ENCODE results near the gene SMNDC1.

SMNDC1 gene

DNA sequence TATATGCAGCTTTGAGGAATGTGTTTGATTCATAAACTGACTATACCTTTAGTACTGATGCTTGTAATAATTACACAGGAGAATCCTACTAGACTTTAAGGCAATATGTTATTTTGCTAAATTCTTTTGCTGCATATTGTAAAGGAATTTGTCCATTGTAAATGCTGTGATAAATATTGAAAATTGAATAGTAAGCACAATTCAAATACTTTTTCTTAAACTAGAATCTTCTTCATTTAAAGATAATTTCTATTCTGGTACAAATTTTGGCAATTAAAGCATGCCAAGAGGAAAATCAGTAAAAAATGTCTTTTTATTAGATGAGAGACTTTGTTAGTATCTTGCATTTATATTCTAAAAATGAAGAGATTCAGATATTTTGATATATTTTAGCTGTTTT is 45.4 kb downstream of the SMNDC1 start:
- Histone ChIP-seq H3K36me3 (ENCODE audit: insufficient read depth, low read length) (peaks cover 16% of the 10 kb centered on the region), H3K9ac (ENCODE audit: low read length) (no peak overlapping the region), H3K9me2 (ENCODE audit: low read depth, low read length) (no peaks in the 10 kb centered on the region), H3K27me3 (ENCODE audit: insufficient read depth, low read length) (no peaks in the 10 kb centered on the region), H3F3A (ENCODE audit: insufficient read depth, low read length) (no peaks in the 10 kb centered on the region), H3K9me3 (ENCODE audit: low read length) (no peaks in the 10 kb centered on the region), H2AFZ (ENCODE audit: low read length) (no peak overlapping the region), H4K20me1 (ENCODE audit: insufficient read depth, low read length) (no peaks in the 10 kb centered on the region), H3K4me3 (ENCODE audit: low read depth, low read length, poor library complexity, severe bottlenecking) (no peak overlapping the region), H3K4me1 (ENCODE audit: insufficient read depth, low read length, severe bottlenecking) (no peaks in the 10 kb centered on the region), H3K27ac (ENCODE audit: low read depth, low read length, poor library complexity, severe bottlenecking) (no peak overlapping the region), H3K4me2 (ENCODE audit: low read length) (no peak overlapping the region), H3K79me2 (ENCODE audit: insufficient read depth, low read length) (no peaks in the 10 kb centered on the region)
- TF ChIP-seq, protein P1, sequence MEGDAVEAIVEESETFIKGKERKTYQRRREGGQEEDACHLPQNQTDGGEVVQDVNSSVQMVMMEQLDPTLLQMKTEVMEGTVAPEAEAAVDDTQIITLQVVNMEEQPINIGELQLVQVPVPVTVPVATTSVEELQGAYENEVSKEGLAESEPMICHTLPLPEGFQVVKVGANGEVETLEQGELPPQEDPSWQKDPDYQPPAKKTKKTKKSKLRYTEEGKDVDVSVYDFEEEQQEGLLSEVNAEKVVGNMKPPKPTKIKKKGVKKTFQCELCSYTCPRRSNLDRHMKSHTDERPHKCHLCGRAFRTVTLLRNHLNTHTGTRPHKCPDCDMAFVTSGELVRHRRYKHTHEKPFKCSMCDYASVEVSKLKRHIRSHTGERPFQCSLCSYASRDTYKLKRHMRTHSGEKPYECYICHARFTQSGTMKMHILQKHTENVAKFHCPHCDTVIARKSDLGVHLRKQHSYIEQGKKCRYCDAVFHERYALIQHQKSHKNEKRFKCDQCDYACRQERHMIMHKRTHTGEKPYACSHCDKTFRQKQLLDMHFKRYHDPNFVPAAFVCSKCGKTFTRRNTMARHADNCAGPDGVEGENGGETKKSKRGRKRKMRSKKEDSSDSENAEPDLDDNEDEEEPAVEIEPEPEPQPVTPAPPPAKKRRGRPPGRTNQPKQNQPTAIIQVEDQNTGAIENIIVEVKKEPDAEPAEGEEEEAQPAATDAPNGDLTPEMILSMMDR (IDR thresholded peaks at IDR 0.05; ENCODE audit: low read length), result no peak
- TF ChIP-seq EZH2 (IDR thresholded peaks at IDR 0.05; ENCODE audit: borderline replicate concordance, low read length), result no peak

DNA sequence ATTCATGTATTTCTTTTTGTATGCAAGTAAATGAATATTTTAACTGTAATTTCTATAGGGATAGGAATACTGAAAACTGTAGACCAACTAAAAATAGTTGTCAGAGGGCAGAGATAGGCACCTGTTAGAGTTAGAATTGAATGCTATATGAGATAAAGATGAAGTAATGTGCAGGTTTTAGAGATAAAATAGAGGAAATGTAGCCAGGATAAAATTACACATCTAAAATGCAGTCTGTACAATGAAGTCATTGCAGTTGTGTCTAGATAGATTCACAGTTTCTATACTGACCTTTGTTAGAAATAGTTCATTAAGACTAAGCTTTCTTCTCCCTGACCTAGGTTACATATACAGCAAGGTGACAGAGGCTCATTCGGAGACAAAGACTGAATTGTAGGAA is 46.2 kb downstream of the SMNDC1 start:
- H3K4me2 ChIP-seq (ENCODE audit: low read length), result no peak overlapping the region
- peaks cover 22% of the 10 kb centered on the region for H3K36me3 ChIP-seq (ENCODE audit: insufficient read depth, low read length)
- H3K9me3 ChIP-seq (ENCODE audit: low read length), result no peaks in the 10 kb centered on the region
- no peak overlapping the region for H2AFZ ChIP-seq (ENCODE audit: low read length)
- H3K27me3 ChIP-seq (ENCODE audit: insufficient read depth, low read length), result no peaks in the 10 kb centered on the region
- H4K20me1 ChIP-seq (ENCODE audit: insufficient read depth, low read length), result no peaks in the 10 kb centered on the region
- no peaks in the 10 kb centered on the region for H3K79me2 ChIP-seq (ENCODE audit: insufficient read depth, low read length)
- TF ChIP-seq, protein P1 (IDR thresholded peaks at IDR 0.05; ENCODE audit: low read length), result no peak
- TF ChIP-seq EZH2 (IDR thresholded peaks at IDR 0.05; ENCODE audit: borderline replicate concordance, low read length), result no peak
- H3F3A ChIP-seq (ENCODE audit: insufficient read depth, low read length), result no peaks in the 10 kb centered on the region
- no peaks in the 10 kb centered on the region for H3K4me1 ChIP-seq (ENCODE audit: insufficient read depth, low read length, severe bottlenecking)
- no peaks in the 10 kb centered on the region for H3K9me2 ChIP-seq (ENCODE audit: low read depth, low read length)
- no peak overlapping the region for H3K9ac ChIP-seq (ENCODE audit: low read length)
- H3K27ac ChIP-seq (ENCODE audit: low read depth, low read length, poor library complexity, severe bottlenecking), result no peak overlapping the region
- H3K4me3 ChIP-seq (ENCODE audit: low read depth, low read length, poor library complexity, severe bottlenecking), result no peak overlapping the region

DNA sequence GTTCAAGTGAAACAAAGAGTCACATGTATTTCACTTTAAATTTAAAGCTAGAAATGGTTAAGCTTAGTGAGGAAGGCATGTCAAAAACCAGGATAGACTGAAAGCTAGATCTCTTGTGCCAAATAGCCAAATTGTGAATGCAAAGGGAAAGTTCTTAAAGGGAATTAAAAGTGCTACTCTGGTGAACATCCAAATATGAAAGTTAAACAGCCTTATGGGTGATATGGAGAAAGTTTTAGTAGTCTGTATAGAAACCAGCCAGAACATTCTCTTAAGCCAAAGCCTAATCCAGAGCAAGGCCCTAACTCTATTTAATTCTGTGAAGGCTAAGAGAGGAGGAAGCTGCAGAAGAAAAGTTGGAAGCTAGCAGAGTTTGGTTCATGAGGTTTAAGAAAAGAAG is 50.3 kb downstream of the SMNDC1 start:
- H3K9me3 ChIP-seq (ENCODE audit: low read length), result no peaks in the 10 kb centered on the region
- no peaks in the 10 kb centered on the region for H3K27me3 ChIP-seq (ENCODE audit: insufficient read depth, low read length)
- H3K4me1 ChIP-seq (ENCODE audit: insufficient read depth, low read length, severe bottlenecking), result no peaks in the 10 kb centered on the region
- H3F3A ChIP-seq (ENCODE audit: insufficient read depth, low read length), result no peaks in the 10 kb centered on the region
- no peaks in the 10 kb centered on the region for H4K20me1 ChIP-seq (ENCODE audit: insufficient read depth, low read length)
- peaks cover 37% of the 10 kb centered on the region for H3K36me3 ChIP-seq (ENCODE audit: insufficient read depth, low read length)
- H3K9ac ChIP-seq (ENCODE audit: low read length), result no peak overlapping the region
- H3K4me2 ChIP-seq (ENCODE audit: low read length), result no peak overlapping the region
- TF ChIP-seq, protein P1 (IDR thresholded peaks at IDR 0.05; ENCODE audit: low read length), result no peak
- TF ChIP-seq EZH2 (IDR thresholded peaks at IDR 0.05; ENCODE audit: borderline replicate concordance, low read length), result no peak
- no peaks in the 10 kb centered on the region for H3K9me2 ChIP-seq (ENCODE audit: low read depth, low read length)
- no peak overlapping the region for H3K27ac ChIP-seq (ENCODE audit: low read depth, low read length, poor library complexity, severe bottlenecking)
- H3K4me3 ChIP-seq (ENCODE audit: low read depth, low read length, poor library complexity, severe bottlenecking), result no peak overlapping the region
- no peak overlapping the region for H2AFZ ChIP-seq (ENCODE audit: low read length)
- no peaks in the 10 kb centered on the region for H3K79me2 ChIP-seq (ENCODE audit: insufficient read depth, low read length)

Measured in OCI-LY1 (cell line).